HG02870 (cell line): ENCODE data around the gene HABP2.

ENCODE experiments used
- ATAC-seq: cut with Tn5 transposase; IDR thresholded peaks from one replicate; pipeline ENCODE4 v1.9.1; 2021; ENCODE audit warnings: mild to moderate bottlenecking, moderate library complexity; ENCODE audit not compliant: unreplicated experiment

Gene HABP2

DNA sequence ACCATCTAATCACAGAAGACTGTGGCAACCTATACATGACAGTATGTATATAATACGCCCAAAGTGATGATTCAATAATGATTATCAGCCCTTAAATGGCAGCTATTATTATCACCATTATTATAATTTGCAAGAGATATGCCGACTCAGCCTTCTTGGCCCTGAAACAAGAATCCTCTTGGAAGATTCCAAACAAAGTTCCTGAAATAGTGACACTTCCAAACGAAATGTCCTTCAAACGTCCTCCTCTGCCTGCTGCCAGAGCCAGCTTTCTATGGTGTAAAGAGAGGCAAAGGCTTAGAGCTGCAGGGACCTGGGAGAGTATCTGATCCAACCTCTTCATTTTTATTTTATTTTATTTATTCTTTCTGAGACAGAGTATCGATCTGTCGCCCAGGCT, 75.0 kb downstream of the HABP2 start:
- ATAC-seq, result no peak

DNA sequence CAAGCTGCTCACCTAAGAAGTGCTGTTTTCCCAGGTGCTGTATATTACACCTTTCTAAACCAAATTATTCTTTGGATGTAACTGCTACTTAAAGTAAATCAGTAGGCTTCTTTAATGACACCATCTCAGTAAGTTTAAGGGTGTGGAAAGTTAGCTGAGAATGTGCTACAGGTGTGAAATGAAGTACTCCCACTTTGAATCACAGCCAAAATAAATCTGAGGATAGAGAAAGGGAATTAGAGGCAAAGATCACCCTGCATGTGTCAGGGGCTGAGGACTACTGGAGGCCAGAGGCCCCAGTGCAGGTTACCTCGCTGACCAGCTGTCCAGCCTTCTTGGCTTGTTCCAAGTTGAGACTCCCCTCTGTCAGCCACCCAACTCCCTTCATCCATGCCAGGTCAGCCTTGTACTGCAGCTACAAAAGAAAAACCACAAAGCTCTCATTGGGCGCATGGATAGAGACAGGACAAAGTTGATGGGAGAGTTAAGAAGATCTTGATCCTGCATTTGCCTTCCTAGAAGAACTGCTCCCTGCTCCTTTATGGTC, 75.8 kb downstream of the HABP2 start:
- no peak for ATAC-seq

- ATAC-seq, result no peak
These were observed 78.2 kb downstream of the HABP2 start for GRCh38 chr10:113630929-113631533.

DNA sequence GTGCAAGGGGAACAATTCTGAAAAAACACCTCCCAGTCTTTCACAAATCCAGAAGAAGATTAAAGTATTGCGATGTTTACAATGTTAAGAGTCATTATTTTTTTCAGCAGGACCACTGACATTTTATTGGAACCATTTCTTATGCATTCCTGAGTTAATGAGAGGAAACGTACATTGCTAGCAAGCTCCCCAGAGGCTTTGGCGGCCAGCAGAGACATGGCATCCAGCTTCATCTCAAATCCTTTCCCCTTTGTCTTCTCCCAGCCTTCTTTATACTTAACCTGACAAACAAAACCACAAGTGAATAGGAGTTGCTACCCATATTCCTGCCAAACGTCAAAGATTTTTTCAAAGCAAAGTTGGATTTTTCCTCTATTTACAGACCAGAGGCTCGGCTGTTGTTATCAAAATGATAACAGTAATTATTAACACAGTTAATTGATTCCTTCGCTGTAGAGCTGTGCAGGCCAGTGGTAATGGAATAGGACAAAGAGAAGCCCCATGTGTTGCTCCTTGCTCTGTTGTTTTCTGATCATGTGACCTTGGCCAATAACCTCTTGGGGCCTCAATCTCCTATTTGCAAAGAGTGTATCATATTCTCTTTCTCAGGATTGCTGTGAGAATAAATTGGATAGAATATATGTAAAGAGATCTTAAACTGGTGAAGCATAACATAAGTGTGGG, 79.0 kb downstream of the HABP2 start:
- no peak for ATAC-seq
